K562 (cell line): Measurements from ENCODE around the gene CACNA2D3. TPM values are rescaled to one million over a fixed set of nuclear protein-coding genes. Genes with fewer than 3 reads are reported as not detected.
"Not testable (repeated sequence)": the region's sequence is repeated elsewhere in the genome, so short reads cannot be mapped to it uniquely, and the experiment has no call there.

Experiments
- ATAC-seq: fragments of 200-7000 bp; cut with Tn5 transposase; 3 replicates; pipeline ENCODE4 v1.9.1; 2020; ENCODE audit warnings: moderate library complexity
- BruUV-seq: library from RNA; stranded (reverse); fragments of 400-500 nt; replicated peaks from 2 replicates; lab custom pipeline; 2021; lab: Mats Ljungman, UMichigan
- CTCF ChIA-PET: fragments of 300-600 bp; formaldehyde crosslinking; extraction: SDS; loops from one replicate; lab custom pipeline; 2021; ENCODE audit warnings: low intra/inter-chr PET ratio; lab: Yijun Ruan, JAX
- POLR2A ChIA-PET: fragments of 300-600, 350-650 bp; sonication (Branson Sonifier 250); formaldehyde crosslinking; extraction: SDS; loops from one replicate; lab custom pipeline; 2021; ENCODE audit warnings: antibody characterized with exemption, inconsistent platforms; lab: Yijun Ruan, JAX
- DNase-seq, 4 experiments: peaks; one replicate each; pipeline versions ENCODE4 v3.0.0 to v3.0.0-alpha.2; 2011 to 2018; ENCODE audit warnings: low spot score in 3 of 4, mixed read lengths in 3 of 4; ENCODE audit errors: extremely low read depth in 1 of 4
- FAIRE-seq: peaks from 2 replicates; lab custom pipeline; 2011; peaks lifted over from hg19 to GRCh38; lab: Jason Lieb, UNC
- H2AFZ ChIP-seq: 2 replicates; pipeline ENCODE4 v1.6.0; 2011; ENCODE audit warnings: low read depth, low read length, control low read depth, inconsistent platforms
- H3K27ac ChIP-seq: fragments of 200-600 bp; 3 replicates; pipeline ENCODE4 v1.8.0; 2011; ENCODE audit warnings: low read depth, mild to moderate bottlenecking, control low read depth, inconsistent platforms, low read length, moderate library complexity, mixed read lengths; ENCODE audit errors: extremely low read depth
- H3K27me3 ChIP-seq, 2 experiments: fragments of 300-600 bp in 1 of 2; 2 replicates in 1 of 2; 3 replicates in 1 of 2; pipeline versions ENCODE4 v1.6.0 to v1.8.0; 2011; ENCODE audit warnings: inconsistent platforms in 2 of 2, low read length in 2 of 2, mild to moderate bottlenecking in 1 of 2, mixed read lengths in 1 of 2, moderate library complexity in 1 of 2; ENCODE audit not compliant: control insufficient read depth in 2 of 2, insufficient read depth in 2 of 2
- H3K36me3 ChIP-seq: fragments of 300-600 bp; 3 replicates; pipeline ENCODE4 v1.8.0; 2011; ENCODE audit warnings: mild to moderate bottlenecking, low read length, inconsistent platforms; ENCODE audit not compliant: control insufficient read depth, insufficient read depth
- H3K4me1 ChIP-seq, 2 experiments: fragments of 200-600 bp in 1 of 2; replicated peaks in 1 of 2; 2 replicates in 1 of 2; 3 replicates in 1 of 2; pipeline versions ENCODE4 v1.5.1 to v1.8.0; 2011; ENCODE audit warnings: inconsistent platforms in 2 of 2, low read length in 2 of 2, mild to moderate bottlenecking in 1 of 2, mixed read lengths in 1 of 2, moderate library complexity in 1 of 2; ENCODE audit not compliant: control insufficient read depth in 2 of 2, insufficient read depth in 2 of 2
- H3K4me2 ChIP-seq: 2 replicates; pipeline ENCODE4 v1.6.1; 2011; ENCODE audit warnings: low read length, control low read depth, inconsistent platforms, mixed read lengths; ENCODE audit not compliant: insufficient read depth
- H3K4me3 ChIP-seq: fragments of 200-600 bp; sonication (generic), shearing (Covaris generic); 2 replicates; pipeline ENCODE4 v1.5.1; 2016; ENCODE audit warnings: control low read depth, inconsistent platforms
- H3K79me2 ChIP-seq: fragments of 200-600 bp; 3 replicates; pipeline ENCODE4 v1.8.0; 2011; ENCODE audit warnings: low read length, inconsistent platforms; ENCODE audit not compliant: control insufficient read depth, insufficient read depth
- H3K9ac ChIP-seq, 2 experiments: 2 replicates each; pipeline versions ENCODE4 v1.6.0 to v1.6.1; 2011; ENCODE audit warnings: low read depth in 2 of 2, low read length in 2 of 2, control low read depth in 1 of 2, inconsistent platforms in 1 of 2, mild to moderate bottlenecking in 1 of 2, mixed read lengths in 1 of 2; ENCODE audit not compliant: insufficient read depth in 1 of 2
- H3K9me1 ChIP-seq: one replicate; pipeline ENCODE4 v1.6.0; 2011; ENCODE audit warnings: inconsistent platforms, mild to moderate bottlenecking, low read length, moderate library complexity; ENCODE audit not compliant: control insufficient read depth, insufficient read depth
- H3K9me3 ChIP-seq: replicated peaks from 2 replicates; pipeline ENCODE4 v1.5.1; 2011; ENCODE audit warnings: low read depth, low read length, inconsistent platforms; ENCODE audit not compliant: control insufficient read depth, insufficient read depth
- H4K20me1 ChIP-seq: replicated peaks from 2 replicates; pipeline ENCODE4 v1.6.1; 2011; ENCODE audit warnings: low read length, inconsistent platforms, mixed read lengths; ENCODE audit not compliant: control insufficient read depth, insufficient read depth
- CBFA2T2 ChIP-seq: fragments of 450-650 bp; conservative IDR thresholded peaks from 2 replicates; pipeline ENCODE4 v1.6.1; 2017; ENCODE audit warnings: mild to moderate bottlenecking
- NR1H2 ChIP-seq: sonication (generic); formaldehyde crosslinking; IDR thresholded peaks from 2 replicates; pipeline ENCODE4 v1.4.0; 2020; ENCODE audit warnings: mild to moderate bottlenecking, missing genetic modification reagents
- TCF3 ChIP-seq: sonication (generic); formaldehyde crosslinking; IDR thresholded peaks from 2 replicates; pipeline ENCODE4 v1.4.0; 2020; ENCODE audit warnings: mild to moderate bottlenecking, missing genetic modification reagents
- ZNF184 ChIP-seq: sonication (generic); formaldehyde crosslinking; IDR thresholded peaks from 2 replicates; pipeline ENCODE4 v1.5.0; 2020; ENCODE audit warnings: missing genetic modification reagents
- WGBS: fragments of 100-300 bp; shearing (Covaris generic); methylation state at CpG from one replicate; pipeline ENCODE4 v1.1.6; 2016; ENCODE audit warnings: low coverage, mixed read lengths; ENCODE audit not compliant: insufficient coverage; ENCODE audit errors: missing lambda C conversion rate; 5-methylcytosine and 5-hydroxymethylcytosine counted together
- in situ Hi-C: fragments of 300-500 bp; cut with MboI; formaldehyde crosslinking; loops from 4 replicates; pipeline ENCODE4 v1.15.0; 2018; ENCODE audit warnings: inconsistent platforms, mixed read lengths
- intact Hi-C: fragments of 100-400 bp; cut with micrococcal nuclease; formaldehyde crosslinking; loops from 2 replicates; pipeline ENCODE4 v1.14.2; 2022
- polyA plus RNA-seq, 8 experiments: library from polyadenylated mRNA; depleted of rRNA in 4 of 8; stranded (reverse) in 5 of 8; unstranded in 3 of 8; fragments of >200 nt; fragmentation: Nextera tagmentation in 2 of 8; fragmentation: Illumina TruSeq in 1 of 8; extraction: Ambion mirVana in 2 of 8; extraction: Trizol in 1 of 8; gene quantifications; 2 replicates each; pipeline versions ENCODE4 v1.2.1 to v1.2.3, GENCODE V29; 2011 to 2014; ENCODE audit warnings: inconsistent platforms in 1 of 8, missing spikeins in 1 of 8
- total RNA-seq, 7 experiments: library from RNA; depleted of rRNA in 6 of 7; stranded (reverse); fragments of >200 nt in 6 of 7; fragmentation: Illumina TruSeq in 2 of 7; extraction: Trizol in 2 of 7; gene quantifications; 2 replicates each; pipeline versions ENCODE4 v1.2.1 to v1.2.3, GENCODE V29; 2011 to 2021; ENCODE audit warnings: low replicate concordance in 1 of 7

Gene CACNA2D3
- total and polyA plus RNA-seq, 9 of the 15 experiments (the other 6 are each of a cell fraction or from before 2014, with no cell fraction given), result 0.01 TPM; not detected in 8

- 0% methylated on average over 3 of the region's 3 CpGs for WGBS
- ATAC-seq (no peak), FAIRE-seq (no peak), DNase-seq (no peak)
- Histone ChIP-seq H3K4me3 (no peak overlapping the region), H3K9me1 (no peaks in the 10 kb centered on the region), H3K9ac (no peak overlapping the region), H2AFZ (no peak overlapping the region), H3K36me3 (no peaks in the 10 kb centered on the region), H3K4me1 (no peaks in the 10 kb centered on the region), H3K79me2 (no peaks in the 10 kb centered on the region), H4K20me1 (no peaks in the 10 kb centered on the region), H3K9me3 (no peaks in the 10 kb centered on the region), H3K27ac (no peak overlapping the region), H3K27me3 (no peaks in the 10 kb centered on the region; a peak in 1 of 5 replicates), H3K4me2 (no peak overlapping the region)
- in situ Hi-C loops (no loop called here), intact Hi-C loops (no loop called here)
- BruUV-seq, result no TSS peak
- CTCF ChIA-PET, result no interaction called here
- TF ChIP-seq ZNF184 (CRISPR knock-in tag) (no peak), CBFA2T2 (no peak), TCF3 (CRISPR knock-in tag) (no peak), NR1H2 (CRISPR knock-in tag) (no peak)
- POLR2A ChIA-PET, result no interaction called here
Measured at GRCh38 chr3:54634122-54634469, 511.7 kb downstream of the CACNA2D3 start.

GRCh38 chr3:54639790-54640372 lies 517.5 kb downstream of the CACNA2D3 start:
- H3K36me3 ChIP-seq, CTCF ChIA-PET, in situ Hi-C loops, intact Hi-C loops, DNase-seq, H3K9ac ChIP-seq, H3K9me1 ChIP-seq, H3K27ac ChIP-seq, FAIRE-seq, ATAC-seq, POLR2A ChIA-PET, BruUV-seq, H3K4me2 ChIP-seq, H4K20me1 ChIP-seq, H3K4me1 ChIP-seq, H3K4me3 ChIP-seq, H2AFZ ChIP-seq, H3K9me3 ChIP-seq, H3K79me2 ChIP-seq, H3K27me3 ChIP-seq: not testable (repeated sequence)
- 0% methylated on average over 6 of the region's 12 CpGs for WGBS
